ENCODE results near the gene RPE65.
"Not testable (repeated sequence)": the region's sequence is repeated elsewhere in the genome, so short reads cannot be mapped to it uniquely, and the experiment has no call there.

RPE65 gene

DNA sequence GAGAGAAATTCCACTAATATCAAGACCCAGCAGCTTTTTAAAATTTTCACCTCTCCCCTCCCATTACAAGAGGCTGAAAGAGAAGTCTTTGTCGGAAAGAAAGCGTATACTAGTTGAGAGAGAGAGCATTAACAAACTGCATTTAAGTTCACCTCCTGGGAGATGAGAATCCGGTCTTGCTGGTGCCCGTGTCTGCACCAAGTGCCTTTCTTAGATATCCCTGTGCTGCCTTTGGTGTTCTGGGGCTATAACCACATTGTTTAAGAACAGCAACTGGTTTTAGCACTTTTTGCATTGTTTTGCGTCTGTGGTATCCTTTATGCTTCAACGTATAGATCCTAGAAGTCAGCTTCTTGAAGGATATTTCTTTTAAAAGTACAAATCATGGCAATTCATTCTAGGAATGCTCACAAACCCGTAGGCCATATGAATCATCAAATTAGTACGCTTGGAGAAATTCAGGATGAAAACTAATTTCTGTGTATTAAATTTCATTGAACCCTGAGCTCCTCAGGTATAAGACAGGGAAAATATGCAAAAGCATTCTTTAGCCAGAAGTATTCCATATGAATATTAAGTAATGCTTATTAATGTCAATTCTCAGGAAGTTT is 3.4 kb upstream of the RPE65 start:
- no peak for DNase-seq (ENCODE audit: low read depth)

DNA sequence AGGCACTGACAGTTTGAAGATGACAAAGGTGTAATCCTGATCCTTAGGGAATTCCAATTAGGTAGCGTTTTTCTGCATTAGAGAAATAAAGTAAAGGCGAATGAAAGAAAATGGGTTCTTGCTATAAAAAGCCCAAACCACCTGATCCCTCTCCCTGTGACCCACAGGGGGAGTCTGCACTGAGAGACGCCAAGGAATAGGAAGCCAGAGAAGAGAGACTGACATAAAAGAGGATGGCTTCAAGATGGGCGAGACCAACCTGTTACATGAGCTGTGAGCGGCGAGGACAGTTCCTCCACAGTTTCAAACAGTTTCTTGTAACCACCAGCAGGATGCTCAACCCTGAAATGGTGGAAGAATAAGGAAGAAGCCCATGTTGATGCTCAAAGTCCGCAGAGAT is 1.4 kb downstream of the RPE65 start:
- no peak for DNase-seq (ENCODE audit: low read depth)

DNA sequence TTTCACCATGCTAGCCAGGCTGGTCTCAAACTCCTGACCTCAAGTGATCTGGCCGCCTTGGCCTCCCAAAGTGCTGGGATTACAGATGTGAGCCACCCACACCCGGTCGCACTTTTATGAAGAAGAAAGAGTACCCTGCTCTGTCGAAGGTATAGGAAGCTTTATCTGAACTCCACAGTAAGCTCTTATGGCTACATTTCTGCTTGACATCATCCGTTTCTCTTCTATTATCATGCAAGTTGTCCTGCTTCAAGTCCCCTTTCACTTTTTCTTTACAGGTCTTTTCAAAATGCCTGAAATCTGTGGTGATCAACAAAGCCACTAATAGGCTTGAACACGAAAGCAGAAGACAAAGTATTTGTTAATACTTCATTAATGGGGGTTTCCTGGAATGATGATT is 4.0 kb downstream of the RPE65 start:
- DNase-seq (ENCODE audit: low read depth) = no peak

DNA sequence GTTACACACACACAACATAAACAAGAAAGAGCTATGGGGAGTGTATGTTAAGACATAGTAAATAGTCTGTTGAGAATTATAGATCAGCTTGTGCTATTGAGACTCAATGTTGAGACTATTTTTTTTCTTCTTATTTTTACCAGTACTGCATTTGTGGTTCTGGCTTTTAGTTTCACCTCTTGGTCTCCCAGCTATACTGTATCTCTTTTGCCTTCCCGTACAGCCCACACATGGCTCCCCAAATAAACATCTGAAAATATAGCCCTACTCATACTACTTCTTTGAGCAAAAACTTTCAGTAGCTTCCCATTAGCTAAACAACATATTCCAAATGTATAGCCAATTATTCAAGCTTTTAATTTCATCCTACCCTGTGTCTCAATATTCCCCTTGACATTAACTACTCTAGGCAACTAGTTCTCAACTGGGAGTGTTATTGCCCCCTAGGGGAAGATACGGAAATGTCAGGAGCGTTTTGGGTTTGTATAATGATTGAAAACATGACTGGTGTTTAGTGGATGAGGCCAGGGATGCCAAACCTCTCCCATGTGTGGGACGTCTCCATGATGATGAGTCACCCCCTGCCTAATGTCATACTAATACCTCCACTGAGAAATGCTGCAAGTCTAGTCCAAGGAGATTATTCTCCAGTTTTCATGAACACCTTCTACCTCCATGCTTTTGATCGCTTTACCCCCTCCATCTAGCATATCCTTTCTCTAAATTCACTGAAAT is 6.8 kb downstream of the RPE65 start:
- no peak for DNase-seq (ENCODE audit: low read depth)

DNA sequence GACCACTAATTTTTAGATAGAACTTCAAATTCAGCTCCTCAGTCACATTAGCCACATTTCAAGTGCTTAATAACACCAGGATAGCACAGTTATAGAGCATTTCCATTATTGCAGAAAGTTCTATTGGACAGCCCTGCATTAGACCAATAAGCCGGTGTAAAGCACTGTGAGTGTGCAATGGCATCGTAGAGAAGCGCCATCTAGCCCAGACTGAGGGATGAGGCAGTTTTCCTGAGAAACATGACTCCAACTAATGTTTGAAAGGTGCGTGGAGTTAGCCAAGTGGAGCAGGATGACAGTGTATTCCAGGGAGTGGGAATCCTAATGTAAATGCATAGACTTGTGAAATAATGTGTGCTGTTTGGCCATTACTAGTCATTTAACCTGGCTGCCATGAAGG is 7.7 kb downstream of the RPE65 start:
- DNase-seq (ENCODE audit: low read depth) = no peak

DNA sequence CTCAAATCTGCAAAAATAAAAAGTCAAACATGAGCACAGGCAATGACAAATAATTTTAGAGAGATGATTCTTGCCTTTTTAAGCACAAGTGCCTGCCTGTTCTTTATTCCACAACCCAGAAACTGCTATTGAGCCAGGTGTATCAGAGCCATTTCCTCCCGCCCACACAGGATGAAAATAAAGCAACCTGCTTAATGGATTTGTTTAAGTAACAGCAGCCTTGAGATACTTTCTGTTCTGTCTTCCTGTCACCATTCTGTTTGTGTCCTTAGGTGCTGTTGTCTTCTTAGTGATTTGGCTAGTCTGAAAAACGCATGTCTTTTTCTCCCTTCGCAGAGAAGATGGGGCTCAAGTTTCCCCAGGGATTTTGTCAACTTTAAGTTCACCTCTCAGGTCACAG is 11.4 kb downstream of the RPE65 start:
- no peak for DNase-seq (ENCODE audit: low read depth)

DNA sequence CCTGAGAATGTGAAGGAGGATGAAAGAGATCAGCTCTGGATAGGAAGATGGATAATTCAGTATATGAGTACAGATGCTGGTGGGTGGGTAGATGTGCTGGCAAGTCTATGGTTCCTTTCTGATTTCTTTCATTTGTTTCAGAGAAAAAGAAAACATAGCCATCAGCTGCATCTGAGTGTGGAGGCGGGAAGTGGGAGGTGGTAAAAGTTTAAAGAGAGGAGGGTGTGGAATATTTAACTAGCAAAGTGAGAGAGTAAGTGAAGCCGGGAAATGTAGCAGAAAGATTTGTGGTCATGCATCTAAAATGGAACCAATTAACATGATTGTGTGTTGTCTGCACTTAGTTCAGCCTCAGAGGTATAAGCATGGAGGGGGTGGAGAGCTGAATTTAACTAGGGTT is 16.4 kb downstream of the RPE65 start:
- DNase-seq (ENCODE audit: low read depth) = no peak

DNA sequence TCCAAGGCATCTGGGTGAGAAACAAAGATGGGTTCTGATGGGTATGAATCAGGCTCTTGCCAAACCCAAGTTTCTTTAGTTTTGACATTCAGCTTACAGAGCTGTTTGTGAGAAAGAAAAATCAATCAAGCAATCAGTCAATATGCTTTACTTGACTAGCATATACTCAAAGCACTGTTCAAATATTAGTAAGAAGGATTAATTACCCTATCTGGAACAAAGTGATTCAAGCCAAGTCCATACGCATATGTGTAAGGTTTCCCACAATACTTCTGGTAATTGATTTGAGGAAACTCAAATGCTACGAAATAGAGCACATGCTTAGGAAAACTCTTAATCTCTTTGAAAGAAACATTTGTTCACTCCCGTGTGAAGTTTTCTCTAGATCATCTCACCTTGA is 18.7 kb downstream of the RPE65 start:
- DNase-seq (ENCODE audit: low read depth) = no peak

DNA sequence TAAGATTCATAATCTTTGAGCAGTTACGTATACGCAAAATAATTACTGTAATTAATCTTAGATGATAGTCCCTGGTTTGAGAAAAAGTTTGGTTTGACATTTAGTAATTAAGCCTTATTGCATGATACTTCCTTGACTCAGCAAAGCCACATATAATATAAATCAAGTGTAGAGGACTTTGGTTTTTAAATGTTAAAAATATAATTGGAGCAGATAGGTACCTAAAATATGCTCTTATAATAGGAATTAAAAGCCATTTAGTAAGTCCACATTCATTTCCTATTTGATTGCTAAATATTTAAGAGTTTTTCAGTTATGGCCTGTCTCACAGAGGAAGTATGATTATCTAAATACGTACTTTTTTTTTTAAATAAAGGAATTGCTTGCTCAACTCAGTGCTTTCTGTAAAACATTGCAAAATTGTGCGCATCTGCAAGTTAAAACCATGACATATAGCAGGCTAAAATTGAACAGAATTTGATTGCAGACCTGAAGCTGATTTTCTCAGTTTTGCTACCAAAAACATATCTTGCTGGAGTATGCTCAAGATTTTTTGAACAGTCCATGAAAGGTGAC is 20.4 kb downstream of the RPE65 start:
- no peak for DNase-seq (ENCODE audit: low read depth)

DNA sequence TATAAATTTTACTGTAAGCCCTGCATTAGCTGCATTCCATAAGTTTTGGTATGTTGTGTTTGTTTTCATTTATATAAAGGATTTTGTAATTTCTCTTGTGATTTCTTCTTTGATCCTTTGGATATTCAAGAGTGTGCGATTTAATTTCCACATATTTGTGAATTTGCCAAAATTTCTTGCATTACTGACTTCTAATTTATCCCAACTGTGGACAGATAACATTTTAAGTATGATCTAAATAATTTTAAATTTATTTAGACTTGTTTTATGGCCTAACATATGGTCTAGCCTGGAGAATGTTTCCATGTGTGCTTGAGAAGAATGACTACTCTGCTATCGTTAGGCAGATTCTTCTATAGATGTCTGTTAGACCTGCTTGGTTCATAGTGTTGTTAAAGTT is 23.2 kb downstream of the RPE65 start:
- no peak for DNase-seq (ENCODE audit: low read depth)

DNA sequence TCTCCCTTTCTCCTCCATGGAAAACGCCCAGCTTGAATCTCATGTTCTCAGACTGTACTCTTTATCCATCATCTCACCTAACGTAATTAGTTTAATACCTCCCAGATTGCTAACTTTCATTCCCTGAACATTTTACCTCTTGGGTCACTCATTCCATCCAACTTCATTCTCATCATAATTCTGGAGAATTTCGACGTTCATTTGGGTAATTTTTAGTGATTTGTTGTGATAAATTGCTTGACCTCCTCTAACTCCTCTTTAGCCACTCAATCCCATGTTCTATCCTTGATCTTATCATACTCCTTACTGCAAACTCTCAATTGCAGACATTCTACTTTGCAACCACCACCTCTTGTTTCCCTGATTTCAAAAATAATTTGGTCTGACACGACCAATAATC is 28.4 kb downstream of the RPE65 start:
- DNase-seq (ENCODE audit: low read depth) = no peak

DNA sequence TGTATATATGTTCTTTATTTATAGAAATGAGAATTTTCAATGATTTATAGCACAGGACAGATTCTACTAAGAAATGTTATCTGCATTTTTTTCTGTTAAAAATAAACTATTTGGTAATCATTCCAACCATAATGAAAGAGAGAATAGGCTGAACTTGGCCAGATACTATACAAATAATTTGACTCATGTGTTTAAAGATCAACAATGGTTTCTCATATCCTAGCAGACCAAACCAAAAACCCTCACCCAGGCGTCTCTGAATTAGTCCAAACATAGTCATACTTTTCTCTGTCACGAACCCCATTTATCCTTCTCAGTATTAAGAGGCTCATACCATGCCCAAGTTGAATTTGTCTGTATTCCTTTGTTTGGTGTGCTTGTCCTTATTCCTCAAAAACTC is 40.3 kb downstream of the RPE65 start:
- DNase-seq (ENCODE audit: low read depth) = no peak

DNA sequence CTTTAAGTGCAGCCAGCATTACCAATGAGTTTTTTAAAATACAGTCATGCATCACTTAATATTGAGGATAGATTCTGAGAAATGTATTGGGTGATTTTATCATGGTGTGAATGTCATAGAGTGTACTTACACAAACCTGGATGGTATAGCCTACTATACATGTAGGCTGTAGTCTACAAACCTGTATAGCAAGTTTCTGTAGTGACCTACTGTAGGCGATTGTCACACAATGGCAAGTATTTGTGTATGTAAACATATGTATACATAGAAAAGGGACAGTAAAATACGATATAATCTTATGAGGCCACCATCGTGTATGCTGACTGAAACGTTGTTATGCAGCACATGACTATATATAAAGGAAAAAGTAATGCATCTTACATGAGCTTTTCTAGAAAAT is 48.2 kb downstream of the RPE65 start:
- DNase-seq (ENCODE audit: low read depth) = no peak

DNA sequence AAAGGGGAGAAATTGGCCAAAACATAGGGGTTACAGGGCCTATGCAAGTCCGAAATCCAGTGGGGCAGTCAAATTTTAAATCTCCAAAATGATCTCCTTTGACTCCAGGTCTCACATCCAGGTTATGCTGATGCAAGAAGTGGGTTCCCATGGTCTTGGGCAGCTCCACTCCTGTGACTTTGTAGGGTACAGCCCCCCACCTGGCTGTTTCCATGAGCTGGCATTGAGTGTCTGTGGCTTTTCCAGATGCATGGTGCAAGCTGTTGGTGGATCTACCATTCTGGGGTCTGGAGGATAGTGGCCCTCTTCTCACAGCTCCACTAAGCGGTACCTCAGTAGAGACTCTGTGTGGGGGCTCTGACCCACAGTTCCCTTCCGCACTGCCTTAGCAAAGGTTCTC is 54.2 kb downstream of the RPE65 start:
- DNase-seq (ENCODE audit: low read depth) = not testable (repeated sequence)

DNA sequence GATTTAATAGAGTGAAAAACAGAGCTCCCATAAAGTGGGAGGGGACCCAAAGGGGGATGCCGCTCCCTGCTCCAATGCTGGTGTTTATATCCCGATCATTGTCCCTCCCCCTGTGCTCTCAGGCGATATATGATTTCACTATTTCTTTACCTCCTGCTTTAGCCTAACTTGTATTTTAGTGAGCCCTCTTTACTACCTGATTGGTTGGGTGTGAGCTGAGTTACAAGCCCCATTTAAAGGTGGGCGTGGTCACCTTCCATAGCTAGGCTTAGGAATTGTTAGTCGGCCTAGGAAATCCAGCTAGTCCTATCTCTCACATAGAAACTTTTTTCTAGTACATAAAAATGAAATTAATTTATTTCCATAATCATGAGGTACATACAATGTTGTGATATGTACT is 57.3 kb downstream of the RPE65 start:
- DNase-seq (ENCODE audit: low read depth) = not testable (repeated sequence)

DNA sequence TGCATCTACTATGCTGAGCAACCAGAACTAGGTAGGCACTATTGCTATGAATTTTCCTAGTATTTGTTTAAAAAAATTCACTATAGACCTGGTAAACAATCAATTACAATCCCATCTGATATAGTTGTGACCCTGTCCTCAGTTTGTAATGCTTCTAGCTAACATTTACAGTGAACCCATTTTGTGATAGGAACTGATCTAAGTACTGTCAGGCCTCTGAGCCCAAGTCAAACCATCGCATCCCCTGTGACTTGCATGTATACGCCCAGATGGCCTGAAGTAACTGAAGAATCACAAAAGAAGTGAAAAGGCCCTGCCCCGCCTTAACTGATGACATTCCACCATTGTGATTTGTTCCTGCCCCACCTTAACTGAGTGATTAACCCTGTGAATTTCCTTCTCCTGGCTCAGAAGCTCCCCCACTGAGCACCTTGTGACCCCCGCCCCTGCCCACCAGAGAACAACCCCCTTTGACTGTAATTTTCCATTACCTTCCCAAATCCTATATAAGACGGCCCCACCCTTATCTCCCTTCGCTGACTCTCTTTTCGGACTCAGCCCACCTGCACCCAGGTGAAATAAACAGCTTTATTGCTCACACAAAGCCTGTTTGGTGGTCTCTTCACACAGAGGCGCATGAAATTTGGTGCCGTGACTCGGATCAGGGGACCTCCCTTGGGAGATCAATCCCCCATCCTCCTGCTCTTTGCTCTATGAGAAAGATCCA is 63.8 kb downstream of the RPE65 start:
- not testable (repeated sequence) for DNase-seq (ENCODE audit: low read depth)

DNA sequence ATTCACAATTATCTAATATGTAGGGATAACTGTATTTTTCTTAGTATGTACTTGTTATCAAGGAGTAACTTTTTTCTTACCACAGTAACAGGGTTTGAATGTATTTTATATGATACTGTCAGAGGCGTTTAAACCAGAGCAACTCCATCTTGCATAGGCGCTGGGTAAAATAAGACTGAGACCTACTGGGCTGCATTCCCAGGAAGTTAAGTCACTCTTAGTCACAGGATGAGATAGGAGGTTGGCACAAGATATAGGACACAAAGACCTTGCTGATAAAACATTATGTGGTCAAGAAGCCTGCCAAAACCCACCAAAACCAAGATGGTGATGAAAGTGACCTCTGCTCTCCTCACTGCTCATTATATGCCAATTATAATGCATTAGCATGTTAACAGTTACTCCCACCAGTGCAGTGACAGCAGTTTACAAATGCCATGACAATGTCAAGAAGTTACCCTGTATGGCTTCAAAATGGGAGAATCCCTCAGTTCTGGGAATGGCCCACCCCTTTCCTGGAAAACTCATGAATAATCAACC is 64.8 kb downstream of the RPE65 start:
- DNase-seq (ENCODE audit: low read depth) = no peak

DNA sequence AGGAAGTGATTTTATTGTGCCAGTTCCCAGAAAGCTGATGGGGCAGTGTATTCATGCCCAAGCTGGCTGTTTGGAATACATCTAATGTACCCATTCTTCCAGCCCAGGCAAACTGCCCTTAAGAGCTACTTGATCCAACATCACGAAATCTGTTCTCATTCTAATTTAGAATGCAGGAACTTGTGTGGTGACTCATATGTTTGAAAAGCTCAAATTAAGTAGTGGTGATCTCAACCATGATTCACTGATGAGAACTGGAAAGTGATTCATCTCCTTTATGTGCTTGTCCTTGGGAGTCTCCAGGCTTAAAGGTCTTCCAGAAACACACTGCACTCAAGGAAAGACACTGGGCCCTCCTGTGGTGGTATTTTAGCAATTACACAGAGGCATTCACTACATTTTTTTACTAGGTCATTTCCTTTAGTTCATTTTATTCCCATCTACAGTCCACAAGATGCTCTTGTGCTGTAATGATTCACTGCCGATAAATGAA is 65.4 kb downstream of the RPE65 start:
- no peak for DNase-seq (ENCODE audit: low read depth)

DNA sequence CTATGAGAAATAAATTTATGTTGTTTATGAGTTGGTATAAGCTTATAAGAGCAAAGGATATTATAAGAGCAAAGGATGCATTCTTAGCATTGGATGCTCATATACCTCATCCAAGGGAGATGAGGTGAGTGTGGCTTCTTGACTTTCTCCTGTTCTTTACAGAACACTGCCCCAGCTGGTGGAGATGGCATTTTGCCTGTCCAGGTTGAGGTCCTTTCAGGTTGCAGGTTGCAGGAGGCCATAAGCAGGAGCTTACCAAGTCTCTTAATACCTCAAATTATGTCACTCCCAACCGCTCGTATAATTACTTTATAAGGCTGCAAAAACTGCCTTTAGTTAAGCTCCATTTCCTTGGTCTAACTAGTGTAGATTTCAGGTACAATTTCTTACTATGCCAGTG is 66.7 kb downstream of the RPE65 start:
- DNase-seq (ENCODE audit: low read depth) = no peak

DNA sequence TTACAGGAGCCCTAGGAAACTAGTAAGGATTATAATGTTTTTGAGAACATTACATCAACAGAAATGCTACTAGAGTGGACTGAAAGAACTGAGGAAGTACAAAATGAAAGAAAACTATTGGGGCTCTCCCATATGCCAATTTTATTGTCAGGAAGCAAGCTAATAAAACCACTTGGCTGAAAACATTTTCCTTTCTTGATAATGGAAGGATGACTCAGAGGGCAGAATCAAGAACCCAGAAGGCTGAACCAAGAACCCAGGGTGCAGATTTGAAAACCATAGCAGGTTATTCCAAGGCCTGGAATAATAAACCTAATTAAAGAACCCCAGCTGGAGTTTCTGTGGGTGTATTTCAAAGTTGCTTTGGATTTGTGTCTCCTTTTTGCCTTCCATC is 70.7 kb downstream of the RPE65 start:
- DNase-seq (ENCODE audit: low read depth) = no peak
